ENCODE results near the gene ATXN2. TPM values are rescaled to one million over a fixed set of nuclear protein-coding genes. Genes with fewer than 3 reads are reported as not detected.

ATXN2 gene
- total RNA-seq, 1 experiment from 2014 or later = 78.5 TPM

GRCh38 chr12:111436266-111436665, 162.8 kb downstream of the ATXN2 start:
- BruUV-seq (replicated peaks) = no TSS peak
- peak overlapping the region; percentile 20 for H3K27ac Mint-ChIP-seq (ENCODE audit: unreplicated experiment)
- intact Hi-C loops (cut with micrococcal nuclease; ENCODE audit: unreplicated experiment) = no loop called here
- peaks cover 64% of the 10 kb centered on the region for H3K36me3 Mint-ChIP-seq (ENCODE audit: insufficient read depth, unreplicated experiment)
- no peaks in the 10 kb centered on the region for H3K36me3 ChIP-seq (ENCODE audit: control insufficient read depth, insufficient read depth, low read length)
- H3K27me3 Mint-ChIP-seq (ENCODE audit: insufficient read depth, unreplicated experiment) = no peaks in the 10 kb centered on the region
- ChIA-PET CTCF (no interaction called here), POLR2A (no interaction called here)
- no peaks in the 10 kb centered on the region for H3K9me3 ChIP-seq
- no peak for TF ChIP-seq CTCF (IDR thresholded peaks at IDR 0.05; ENCODE audit: insufficient read depth in 1 of 2, low read depth in 1 of 2, low read length in 1 of 2, severe bottlenecking in 1 of 2, unreplicated experiment in 1 of 2)
- H3K27me3 ChIP-seq (replicated peaks; ENCODE audit: control insufficient read depth, insufficient read depth, low read length) = no peaks in the 10 kb centered on the region
- H3K4me1 Mint-ChIP-seq (ENCODE audit: low read depth, unreplicated experiment) = peaks cover 14% of the 10 kb centered on the region
- no peak overlapping the region for H3K4me3 Mint-ChIP-seq (ENCODE audit: unreplicated experiment)
- DNase-seq = no peak
- H3K9me3 Mint-ChIP-seq (ENCODE audit: unreplicated experiment) = no peaks in the 10 kb centered on the region
- H3K4me3 ChIP-seq (ENCODE audit: low read depth, low read length) = no peak overlapping the region
- no peaks in the 10 kb centered on the region for H3K4me1 ChIP-seq

GRCh38 chr12:111435661-111436201, 163.4 kb downstream of the ATXN2 start:
- Histone ChIP-seq H3K4me3 (ENCODE audit: low read depth, low read length) (no peak overlapping the region), H3K4me1 (no peaks in the 10 kb centered on the region), H3K27me3 (replicated peaks; ENCODE audit: control insufficient read depth, insufficient read depth, low read length) (no peaks in the 10 kb centered on the region), H3K36me3 (ENCODE audit: control insufficient read depth, insufficient read depth, low read length) (no peaks in the 10 kb centered on the region), H3K9me3 (no peaks in the 10 kb centered on the region)
- no peaks in the 10 kb centered on the region for H3K9me3 Mint-ChIP-seq (ENCODE audit: unreplicated experiment)
- intact Hi-C loops (cut with micrococcal nuclease; ENCODE audit: unreplicated experiment) = no loop called here
- no peaks in the 10 kb centered on the region for H3K27me3 Mint-ChIP-seq (ENCODE audit: insufficient read depth, unreplicated experiment)
- TF ChIP-seq CTCF (IDR thresholded peaks at IDR 0.05; ENCODE audit: insufficient read depth in 1 of 2, low read depth in 1 of 2, low read length in 1 of 2, severe bottlenecking in 1 of 2, unreplicated experiment in 1 of 2) = no peak
- ChIA-PET POLR2A (no interaction called here), CTCF (interaction anchor here (1.5 kb wide), 1 partner anchor 16 kb away, joined by 3 read pairs; no protein-coding TSS in a partner anchor)
- H3K4me3 Mint-ChIP-seq (ENCODE audit: unreplicated experiment) = no peak overlapping the region
- peaks cover 17% of the 10 kb centered on the region for H3K4me1 Mint-ChIP-seq (ENCODE audit: low read depth, unreplicated experiment)
- peak overlapping the region; percentile 24 for H3K27ac Mint-ChIP-seq (ENCODE audit: unreplicated experiment)
- no TSS peak for BruUV-seq (replicated peaks)
- no peak for DNase-seq
- peaks cover 58% of the 10 kb centered on the region for H3K36me3 Mint-ChIP-seq (ENCODE audit: insufficient read depth, unreplicated experiment)

GRCh38 chr12:111434680-111435338, 164.3 kb downstream of the ATXN2 start:
- Mint-ChIP-seq H3K36me3 (ENCODE audit: insufficient read depth, unreplicated experiment) (peaks cover 49% of the 10 kb centered on the region), H3K27ac (ENCODE audit: unreplicated experiment) (no peak overlapping the region), H3K9me3 (ENCODE audit: unreplicated experiment) (no peaks in the 10 kb centered on the region), H3K4me1 (ENCODE audit: low read depth, unreplicated experiment) (peaks cover 17% of the 10 kb centered on the region), H3K4me3 (ENCODE audit: unreplicated experiment) (no peak overlapping the region), H3K27me3 (ENCODE audit: insufficient read depth, unreplicated experiment) (no peaks in the 10 kb centered on the region)
- ChIA-PET CTCF (interaction anchor here (0.6 to 1.5 kb wide), 2 partner anchors 17 to 111 kb away, joined by 3 read pairs; no protein-coding TSS in a partner anchor), POLR2A (no interaction called here)
- no peak overlapping the region for H3K4me3 ChIP-seq (ENCODE audit: low read depth, low read length)
- DNase-seq = no peak
- H3K4me1 ChIP-seq = no peaks in the 10 kb centered on the region
- no peaks in the 10 kb centered on the region for H3K27me3 ChIP-seq (replicated peaks; ENCODE audit: control insufficient read depth, insufficient read depth, low read length)
- no peaks in the 10 kb centered on the region for H3K9me3 ChIP-seq
- TF ChIP-seq CTCF (IDR thresholded peaks at IDR 0.05; ENCODE audit: insufficient read depth in 1 of 2, low read depth in 1 of 2, low read length in 1 of 2, severe bottlenecking in 1 of 2, unreplicated experiment in 1 of 2) = no peak
- BruUV-seq (replicated peaks) = no TSS peak
- no peaks in the 10 kb centered on the region for H3K36me3 ChIP-seq (ENCODE audit: control insufficient read depth, insufficient read depth, low read length)
- intact Hi-C loops (cut with micrococcal nuclease; ENCODE audit: unreplicated experiment) = no loop called here
